ENCODE results near the gene ECT2L. TPM values are rescaled to one million over a fixed set of nuclear protein-coding genes. Genes with fewer than 3 reads are reported as not detected.

Gene ECT2L
- total RNA-seq, 1 donor from 2014 or later, result not detected

- Histone ChIP-seq H3K4me1 (ENCODE audit: insufficient read depth, low read length) (peaks cover 3% of the 10 kb centered on the region), H4K20me1 (ENCODE audit: insufficient read depth, low read length) (no peaks in the 10 kb centered on the region), H3K27ac (ENCODE audit: low read depth, low read length) (no peak overlapping the region), H3K27me3 (ENCODE audit: insufficient read depth, low read length) (no peaks in the 10 kb centered on the region), H3K36me3 (ENCODE audit: insufficient read depth, low read length) (no peaks in the 10 kb centered on the region), H3K9ac (ENCODE audit: low read length) (no peak overlapping the region), H3K9me3 (ENCODE audit: insufficient read depth, low read depth, low read length) (no peaks in the 10 kb centered on the region), H3K79me2 (ENCODE audit: insufficient read depth, low read length) (no peaks in the 10 kb centered on the region), H3K4me3 (ENCODE audit: insufficient read depth, low read depth, low read length) (no peak overlapping the region), H3K4me2 (ENCODE audit: low read length) (no peak overlapping the region), H2AFZ (ENCODE audit: low read depth, low read length) (no peak overlapping the region)
- H3K4me3 Mint-ChIP-seq (ENCODE audit: unreplicated experiment), result no peak overlapping the region
- peaks cover 7% of the 10 kb centered on the region for H3K4me1 Mint-ChIP-seq (ENCODE audit: low read depth, unreplicated experiment)
- FAIRE-seq, result no peak
- peak; percentile 12 for DNase-seq (ENCODE audit: low read depth)
- no peaks in the 10 kb centered on the region for H3K9me3 Mint-ChIP-seq (ENCODE audit: unreplicated experiment)
- H3K36me3 Mint-ChIP-seq (ENCODE audit: low read depth, unreplicated experiment), result no peaks in the 10 kb centered on the region
- TF ChIP-seq CTCF (IDR thresholded peaks at IDR 0.05; ENCODE audit: insufficient read depth, low read depth, low read length), result no peak
- no peak for TF ChIP-seq EZH2 (IDR thresholded peaks at IDR 0.05; ENCODE audit: insufficient read depth, low read length)
- H3K27ac Mint-ChIP-seq (ENCODE audit: unreplicated experiment), result no peak overlapping the region
- H3K27me3 Mint-ChIP-seq (ENCODE audit: low read depth, unreplicated experiment), result peaks cover 2% of the 10 kb centered on the region
These were observed 73.5 kb downstream of the ECT2L start for GRCh38 chr6:138869398-138869797.

DNA sequence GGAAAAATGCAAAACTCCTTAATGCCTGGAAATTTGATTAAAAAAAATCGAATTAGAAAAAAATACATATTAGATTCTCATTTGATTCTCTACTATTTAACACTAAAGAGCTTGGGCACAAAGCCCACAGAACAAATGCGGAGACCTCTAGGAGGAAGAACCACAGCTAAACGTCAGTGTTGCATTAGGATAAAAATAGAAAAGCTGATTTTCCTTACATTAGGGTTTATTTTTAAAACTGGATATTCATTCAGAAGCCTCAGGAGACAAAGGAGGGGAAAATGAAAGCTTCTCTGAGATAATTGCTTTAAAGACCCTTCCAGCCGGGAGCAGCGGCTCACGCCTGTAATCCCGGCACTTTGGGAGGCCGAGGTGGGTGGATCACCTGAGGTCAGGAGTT lies 77.3 kb downstream of the ECT2L start:
- Mint-ChIP-seq H3K36me3 (ENCODE audit: low read depth, unreplicated experiment) (no peaks in the 10 kb centered on the region), H3K27me3 (ENCODE audit: low read depth, unreplicated experiment) (peaks cover 2% of the 10 kb centered on the region), H3K4me3 (ENCODE audit: unreplicated experiment) (no peak overlapping the region), H3K4me1 (ENCODE audit: low read depth, unreplicated experiment) (peaks cover 6% of the 10 kb centered on the region), H3K27ac (ENCODE audit: unreplicated experiment) (no peak overlapping the region), H3K9me3 (ENCODE audit: unreplicated experiment) (no peaks in the 10 kb centered on the region)
- H3K9me3 ChIP-seq (ENCODE audit: insufficient read depth, low read depth, low read length), result no peaks in the 10 kb centered on the region
- no peak overlapping the region for H2AFZ ChIP-seq (ENCODE audit: low read depth, low read length)
- H3K79me2 ChIP-seq (ENCODE audit: insufficient read depth, low read length), result no peaks in the 10 kb centered on the region
- H3K27me3 ChIP-seq (ENCODE audit: insufficient read depth, low read length), result no peaks in the 10 kb centered on the region
- H3K9ac ChIP-seq (ENCODE audit: low read length), result no peak overlapping the region
- H3K4me1 ChIP-seq (ENCODE audit: insufficient read depth, low read length), result peaks cover 3% of the 10 kb centered on the region
- no peak overlapping the region for H3K4me2 ChIP-seq (ENCODE audit: low read length)
- DNase-seq (ENCODE audit: low read depth), result no peak
- H3K4me3 ChIP-seq (ENCODE audit: insufficient read depth, low read depth, low read length), result no peak overlapping the region
- H3K36me3 ChIP-seq (ENCODE audit: insufficient read depth, low read length), result no peaks in the 10 kb centered on the region
- no peak overlapping the region for H3K27ac ChIP-seq (ENCODE audit: low read depth, low read length)
- no peak for FAIRE-seq
- H4K20me1 ChIP-seq (ENCODE audit: insufficient read depth, low read length), result no peaks in the 10 kb centered on the region
- TF ChIP-seq EZH2 (IDR thresholded peaks at IDR 0.05; ENCODE audit: insufficient read depth, low read length), result no peak

GRCh38 chr6:138882369-138883017 lies 86.6 kb downstream of the ECT2L start:
- Histone ChIP-seq H3K4me3 (ENCODE audit: insufficient read depth, low read depth, low read length) (no peak overlapping the region), H4K20me1 (ENCODE audit: insufficient read depth, low read length) (no peaks in the 10 kb centered on the region), H3K9ac (ENCODE audit: low read length) (no peak overlapping the region), H3K4me2 (ENCODE audit: low read length) (no peak overlapping the region), H2AFZ (ENCODE audit: low read depth, low read length) (no peak overlapping the region), H3K27me3 (ENCODE audit: insufficient read depth, low read length) (no peaks in the 10 kb centered on the region), H3K9me3 (ENCODE audit: insufficient read depth, low read depth, low read length) (no peaks in the 10 kb centered on the region), H3K36me3 (ENCODE audit: insufficient read depth, low read length) (no peaks in the 10 kb centered on the region), H3K27ac (ENCODE audit: low read depth, low read length) (no peak overlapping the region), H3K4me1 (ENCODE audit: insufficient read depth, low read length) (no peaks in the 10 kb centered on the region), H3K79me2 (ENCODE audit: insufficient read depth, low read length) (no peaks in the 10 kb centered on the region)
- no peak overlapping the region for H3K27ac Mint-ChIP-seq (ENCODE audit: unreplicated experiment)
- TF ChIP-seq CTCF (IDR thresholded peaks at IDR 0.05; ENCODE audit: insufficient read depth, low read depth, low read length) (no peak), EZH2 (IDR thresholded peaks at IDR 0.05; ENCODE audit: insufficient read depth, low read length) (no peak)
- H3K4me1 Mint-ChIP-seq (ENCODE audit: low read depth, unreplicated experiment), result no peaks in the 10 kb centered on the region
- no peak for DNase-seq (ENCODE audit: low read depth)
- no peaks in the 10 kb centered on the region for H3K27me3 Mint-ChIP-seq (ENCODE audit: low read depth, unreplicated experiment)
- H3K4me3 Mint-ChIP-seq (ENCODE audit: unreplicated experiment), result no peak overlapping the region
- peaks cover 2% of the 10 kb centered on the region for H3K9me3 Mint-ChIP-seq (ENCODE audit: unreplicated experiment)
- FAIRE-seq, result no peak
- no peaks in the 10 kb centered on the region for H3K36me3 Mint-ChIP-seq (ENCODE audit: low read depth, unreplicated experiment)
